ENCODE results near the gene SARDH.

The SARDH gene

GRCh38 chr9:133665096-133665495 lies 73.1 kb downstream of the SARDH start:
- Histone ChIP-seq H3K9me2 (ENCODE audit: low read depth, low read length) (no peaks in the 10 kb centered on the region), H3F3A (ENCODE audit: insufficient read depth, low read length) (no peaks in the 10 kb centered on the region), H3K36me3 (ENCODE audit: insufficient read depth, low read length) (no peaks in the 10 kb centered on the region), H3K9me3 (ENCODE audit: low read length) (no peaks in the 10 kb centered on the region), H2AFZ (ENCODE audit: low read length) (no peak overlapping the region), H3K4me1 (ENCODE audit: insufficient read depth, low read length, severe bottlenecking) (no peaks in the 10 kb centered on the region), H3K4me3 (ENCODE audit: low read depth, low read length, poor library complexity, severe bottlenecking) (no peak overlapping the region), H3K79me2 (ENCODE audit: insufficient read depth, low read length) (no peaks in the 10 kb centered on the region), H3K27ac (ENCODE audit: low read depth, low read length, poor library complexity, severe bottlenecking) (no peak overlapping the region), H3K9ac (ENCODE audit: low read length) (no peak overlapping the region), H3K27me3 (ENCODE audit: insufficient read depth, low read length) (0 out of 2 replicates have a peak, but pooled peaks cover 3% of the 10 kb centered on the region), H4K20me1 (ENCODE audit: insufficient read depth, low read length) (no peaks in the 10 kb centered on the region), H3K4me2 (ENCODE audit: low read length) (no peak overlapping the region)
- TF ChIP-seq CTCF (IDR thresholded peaks at IDR 0.05; ENCODE audit: low read length), result no peak
- no peak for TF ChIP-seq EZH2 (IDR thresholded peaks at IDR 0.05; ENCODE audit: borderline replicate concordance, low read length)

- Histone ChIP-seq H2AFZ (ENCODE audit: low read length) (no peak overlapping the region), H3K9ac (ENCODE audit: low read length) (no peak overlapping the region), H3K27me3 (ENCODE audit: insufficient read depth, low read length) (0 out of 2 replicates have a peak, but pooled peaks cover 3% of the 10 kb centered on the region), H3K4me2 (ENCODE audit: low read length) (no peak overlapping the region), H3K9me2 (ENCODE audit: low read depth, low read length) (no peaks in the 10 kb centered on the region), H3K36me3 (ENCODE audit: insufficient read depth, low read length) (no peaks in the 10 kb centered on the region), H3K27ac (ENCODE audit: low read depth, low read length, poor library complexity, severe bottlenecking) (no peak overlapping the region), H4K20me1 (ENCODE audit: insufficient read depth, low read length) (no peaks in the 10 kb centered on the region), H3F3A (ENCODE audit: insufficient read depth, low read length) (no peaks in the 10 kb centered on the region), H3K9me3 (ENCODE audit: low read length) (no peaks in the 10 kb centered on the region), H3K4me1 (ENCODE audit: insufficient read depth, low read length, severe bottlenecking) (no peaks in the 10 kb centered on the region), H3K79me2 (ENCODE audit: insufficient read depth, low read length) (no peaks in the 10 kb centered on the region), H3K4me3 (ENCODE audit: low read depth, low read length, poor library complexity, severe bottlenecking) (no peak overlapping the region)
- TF ChIP-seq CTCF (IDR thresholded peaks at IDR 0.05; ENCODE audit: low read length) (no peak), EZH2 (IDR thresholded peaks at IDR 0.05; ENCODE audit: borderline replicate concordance, low read length) (no peak)
These were observed 73.7 kb downstream of the SARDH start for GRCh38 chr9:133664173-133665050.

DNA sequence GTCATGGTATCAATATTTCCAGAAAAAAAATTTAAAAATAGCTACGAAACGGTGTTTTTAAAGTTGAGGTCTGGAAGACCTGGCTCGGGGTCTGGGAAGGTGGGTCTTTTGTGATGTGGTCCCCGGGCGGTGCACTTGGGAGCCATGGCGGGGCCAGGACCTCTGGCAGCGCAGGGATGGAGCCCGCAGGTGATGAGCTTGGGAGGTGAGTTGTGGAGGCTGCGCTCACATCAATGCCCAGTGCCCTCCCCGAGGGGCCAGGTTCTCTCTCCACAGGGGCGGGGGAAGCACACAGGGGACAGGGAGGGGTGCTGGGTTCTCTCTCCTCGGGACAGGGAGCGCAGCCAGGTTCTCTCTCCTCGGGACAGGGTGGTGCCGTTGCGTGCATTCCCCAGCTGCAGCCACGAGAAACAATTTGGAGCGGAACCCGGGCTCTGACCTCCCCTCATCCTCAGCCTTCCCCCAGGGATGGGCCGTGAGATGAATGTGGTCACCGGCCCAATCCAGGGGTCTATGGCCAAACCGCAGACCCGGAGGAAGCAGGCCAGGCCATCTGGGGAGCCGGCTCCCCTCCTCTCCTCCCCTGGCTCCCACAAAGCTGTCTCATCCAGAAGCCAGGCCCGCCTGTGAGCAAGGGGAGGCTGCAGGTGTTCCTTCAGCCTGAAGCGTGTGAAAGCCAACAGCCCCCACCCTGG lies 76.2 kb downstream of the SARDH start:
- Histone ChIP-seq H4K20me1 (ENCODE audit: insufficient read depth, low read length) (no peaks in the 10 kb centered on the region), H3K4me2 (ENCODE audit: low read length) (no peak overlapping the region), H3K9me3 (ENCODE audit: low read length) (no peaks in the 10 kb centered on the region), H3K27ac (ENCODE audit: low read depth, low read length, poor library complexity, severe bottlenecking) (no peak overlapping the region), H3K79me2 (ENCODE audit: insufficient read depth, low read length) (no peaks in the 10 kb centered on the region), H3K4me3 (ENCODE audit: low read depth, low read length, poor library complexity, severe bottlenecking) (no peak overlapping the region), H3K27me3 (ENCODE audit: insufficient read depth, low read length) (0 out of 2 replicates have a peak, but pooled peaks cover 3% of the 10 kb centered on the region), H2AFZ (ENCODE audit: low read length) (no peak overlapping the region), H3K36me3 (ENCODE audit: insufficient read depth, low read length) (no peaks in the 10 kb centered on the region), H3F3A (ENCODE audit: insufficient read depth, low read length) (no peaks in the 10 kb centered on the region), H3K9ac (ENCODE audit: low read length) (no peak overlapping the region), H3K9me2 (ENCODE audit: low read depth, low read length) (no peaks in the 10 kb centered on the region), H3K4me1 (ENCODE audit: insufficient read depth, low read length, severe bottlenecking) (no peaks in the 10 kb centered on the region)
- TF ChIP-seq EZH2 (IDR thresholded peaks at IDR 0.05; ENCODE audit: borderline replicate concordance, low read length) (no peak), CTCF (IDR thresholded peaks at IDR 0.05; ENCODE audit: low read length) (no peak)
